Mesendoderm (in vitro differentiated cells): ENCODE data around the gene RAD23A.

Experiments used
- DNase-seq: peaks from one replicate; pipeline ENCODE4 v3.0.0; 2013
- H2AK5ac ChIP-seq: 2 replicates; pipeline ENCODE4 v1.6.1; 2013; ENCODE audit warnings: low read length, inconsistent platforms
- H2BK120ac ChIP-seq: 2 replicates; pipeline ENCODE4 v1.6.1; 2013; ENCODE audit warnings: low read depth, mild to moderate bottlenecking, low read length, moderate library complexity, mixed read lengths
- H2BK15ac ChIP-seq: replicated peaks from 2 replicates; pipeline ENCODE4 v1.6.1; 2013; ENCODE audit warnings: low read depth, mild to moderate bottlenecking, moderate library complexity
- H2BK5ac ChIP-seq: 2 replicates; pipeline ENCODE4 v1.6.1; 2013; ENCODE audit warnings: low read length, inconsistent platforms
- H3K18ac ChIP-seq: 2 replicates; pipeline ENCODE4 v1.6.1; 2013; ENCODE audit warnings: mild to moderate bottlenecking, low read length, mixed read lengths
- H3K23ac ChIP-seq: one replicate; pipeline ENCODE4 v1.6.1; 2013; ENCODE audit warnings: low read length
- H3K27ac ChIP-seq: 2 replicates; pipeline ENCODE4 v1.5.1; 2013; ENCODE audit warnings: low read depth, mild to moderate bottlenecking, inconsistent platforms, low read length, moderate library complexity
- H3K27me3 ChIP-seq: 2 replicates; pipeline ENCODE4 v1.6.1; 2013; ENCODE audit warnings: low read length, control low read depth, mild to moderate bottlenecking, inconsistent platforms; ENCODE audit not compliant: insufficient read depth, poor library complexity
- H3K36me3 ChIP-seq: 2 replicates; pipeline ENCODE4 v1.6.1; 2013; ENCODE audit warnings: low read length, inconsistent platforms; ENCODE audit not compliant: control insufficient read depth, insufficient read depth
- H3K4ac ChIP-seq: one replicate; pipeline ENCODE4 v1.6.1; 2013; ENCODE audit warnings: low read depth, mild to moderate bottlenecking, low read length, moderate library complexity
- H3K4me1 ChIP-seq: 2 replicates; pipeline ENCODE4 v1.6.1; 2013; ENCODE audit warnings: low read depth, low read length, inconsistent platforms; ENCODE audit not compliant: control insufficient read depth
- H3K4me2 ChIP-seq: 2 replicates; pipeline ENCODE4 v1.6.1; 2013; ENCODE audit warnings: low read length
- H3K4me3 ChIP-seq: 2 replicates; pipeline ENCODE4 v1.5.1; 2013; ENCODE audit warnings: mild to moderate bottlenecking, low read length
- H3K56ac ChIP-seq: one replicate; pipeline ENCODE4 v1.6.1; 2013; ENCODE audit warnings: low read length
- H3K79me1 ChIP-seq: 2 replicates; pipeline ENCODE4 v1.6.1; 2013; ENCODE audit warnings: low read length, inconsistent platforms
- H3K79me2 ChIP-seq: 2 replicates; pipeline ENCODE4 v1.6.1; 2013; ENCODE audit warnings: mild to moderate bottlenecking, low read length; ENCODE audit not compliant: control insufficient read depth, insufficient read depth
- H3K9ac ChIP-seq: 2 replicates; pipeline ENCODE4 v1.6.1; 2013; ENCODE audit warnings: low read length, inconsistent platforms
- H4K5ac ChIP-seq: one replicate; pipeline ENCODE4 v1.6.1; 2013; ENCODE audit warnings: low read length
- H4K8ac ChIP-seq: one replicate; pipeline ENCODE4 v1.6.1; 2013; ENCODE audit warnings: low read depth, mild to moderate bottlenecking, control low read depth, low read length, moderate library complexity
- WGBS: extraction: QIAGEN DNeasy Blood & Tissue Kit; methylation state at CpG from one replicate; pipeline ENCODE4 v1.1.7; 2013; ENCODE audit warnings: low lambda C conversion rate, missing lambda C conversion rate; ENCODE audit not compliant: insufficient coverage; ENCODE audit errors: extremely low coverage; 5-methylcytosine and 5-hydroxymethylcytosine counted together

Gene RAD23A

DNA sequence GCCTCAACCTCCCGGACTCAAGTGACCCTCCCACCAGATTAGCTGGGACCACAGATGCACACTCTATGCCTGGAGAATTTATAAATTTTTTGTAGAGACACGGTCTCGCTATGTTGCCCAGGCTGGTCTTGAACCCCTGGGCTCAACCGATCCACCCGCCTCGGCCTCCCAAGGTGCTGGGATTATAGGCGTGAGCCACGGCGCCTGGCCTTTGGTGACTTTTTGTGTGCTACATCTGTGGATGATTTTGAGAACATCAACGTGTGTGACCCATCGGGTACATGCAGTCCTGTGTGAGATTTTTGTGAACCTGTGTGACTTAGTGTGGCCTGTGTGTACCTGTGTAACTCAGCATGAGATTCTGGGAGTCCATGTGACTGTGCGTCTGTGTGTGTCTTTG is 41.1 kb downstream of the RAD23A start:
- H3K4me3 ChIP-seq: no peak overlapping the region
- no peak overlapping the region for H3K4ac ChIP-seq
- H3K9ac ChIP-seq: no peak overlapping the region
- no peak overlapping the region for H2BK5ac ChIP-seq
- H3K27ac ChIP-seq: no peak overlapping the region
- no peak overlapping the region for H4K5ac ChIP-seq
- H3K4me2 ChIP-seq: no peak overlapping the region
- no peak overlapping the region for H3K23ac ChIP-seq
- no peak overlapping the region for H2AK5ac ChIP-seq
- H3K79me1 ChIP-seq: no peaks in the 10 kb centered on the region
- H3K27me3 ChIP-seq: peaks cover 2% of the 10 kb centered on the region
- H3K56ac ChIP-seq: no peak overlapping the region
- no peaks in the 10 kb centered on the region for H3K4me1 ChIP-seq
- no peak overlapping the region for H3K18ac ChIP-seq
- no CpG with 5 or more reads among the region's 12 CpGs for WGBS
- no peaks in the 10 kb centered on the region for H3K36me3 ChIP-seq
- H4K8ac ChIP-seq: no peak overlapping the region
- no peak overlapping the region for H2BK120ac ChIP-seq
- no peak for DNase-seq
- no peaks in the 10 kb centered on the region for H3K79me2 ChIP-seq
- no peak overlapping the region for H2BK15ac ChIP-seq

DNA sequence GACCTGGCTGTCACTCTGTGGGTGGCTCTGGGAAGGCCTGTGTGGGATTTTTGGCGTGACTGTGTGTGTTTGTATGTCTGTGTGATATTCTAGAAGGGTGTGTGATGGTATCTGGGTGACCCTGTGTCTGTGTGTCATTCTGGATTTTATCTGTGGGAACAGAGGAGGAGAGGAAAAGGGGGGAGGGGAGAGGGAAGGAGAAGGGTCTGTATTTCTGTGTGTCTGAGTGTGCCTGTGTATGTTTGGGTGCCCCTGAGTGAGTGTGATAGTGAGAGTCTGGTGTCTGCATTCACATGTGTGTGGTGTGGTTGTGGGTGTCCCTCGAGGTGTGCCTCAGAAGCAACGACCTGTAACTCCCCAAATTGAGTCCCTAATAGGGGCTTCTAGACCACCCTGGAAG is 41.5 kb downstream of the RAD23A start:
- H3K27me3 ChIP-seq: peaks cover 2% of the 10 kb centered on the region
- no CpG with 5 or more reads among the region's 3 CpGs for WGBS

DNA sequence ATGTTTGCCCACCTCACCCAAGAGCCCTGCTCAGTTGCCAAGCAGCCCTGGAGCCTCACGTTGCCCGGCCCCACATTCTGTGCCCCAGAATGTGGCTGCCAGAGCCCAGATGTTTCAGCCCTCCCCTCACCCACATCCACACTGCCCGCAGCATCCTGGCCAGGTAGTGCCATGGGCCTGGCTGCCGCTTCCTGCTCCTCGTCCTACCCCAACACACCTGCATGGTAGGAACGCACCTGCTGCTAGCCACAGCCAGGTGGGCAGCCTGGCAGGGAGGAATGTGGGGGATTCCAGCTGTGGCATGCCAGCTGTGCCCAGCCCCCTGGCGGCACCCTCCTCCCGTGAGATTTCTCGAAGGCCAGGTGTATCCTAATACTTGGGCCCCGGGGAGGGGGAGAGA is 42.1 kb downstream of the RAD23A start:
- H3K23ac ChIP-seq: no peak overlapping the region
- no peaks in the 10 kb centered on the region for H3K4me1 ChIP-seq
- no peaks in the 10 kb centered on the region for H3K79me1 ChIP-seq
- H3K27me3 ChIP-seq: peaks cover 2% of the 10 kb centered on the region
- no CpG with 5 or more reads among the region's 10 CpGs for whole genome bisulfite sequencing
- no peak overlapping the region for H2BK120ac ChIP-seq
- no peak overlapping the region for H3K4me3 ChIP-seq
- no peaks in the 10 kb centered on the region for H3K79me2 ChIP-seq
- no peaks in the 10 kb centered on the region for H3K36me3 ChIP-seq
- H3K4ac ChIP-seq: no peak overlapping the region
- H2AK5ac ChIP-seq: no peak overlapping the region
- no peak overlapping the region for H2BK15ac ChIP-seq
- H3K4me2 ChIP-seq: no peak overlapping the region
- H4K5ac ChIP-seq: no peak overlapping the region
- no peak for DNase-seq
- H2BK5ac ChIP-seq: no peak overlapping the region
- no peak overlapping the region for H4K8ac ChIP-seq
- H3K56ac ChIP-seq: no peak overlapping the region
- no peak overlapping the region for H3K9ac ChIP-seq
- H3K18ac ChIP-seq: no peak overlapping the region
- H3K27ac ChIP-seq: no peak overlapping the region

More for the DNA sequence above, 41.5 kb downstream of the RAD23A start:
- Histone ChIP-seq H4K5ac (no peak overlapping the region), H3K4ac (no peak overlapping the region), H3K18ac (no peak overlapping the region), H4K8ac (no peak overlapping the region), H3K23ac (no peak overlapping the region), H3K79me1 (no peaks in the 10 kb centered on the region), H3K36me3 (no peaks in the 10 kb centered on the region), H2BK15ac (no peak overlapping the region), H2BK5ac (no peak overlapping the region), H2AK5ac (no peak overlapping the region), H3K9ac (no peak overlapping the region), H3K27ac (no peak overlapping the region), H2BK120ac (no peak overlapping the region), H3K79me2 (no peaks in the 10 kb centered on the region), H3K4me2 (no peak overlapping the region), H3K4me1 (no peaks in the 10 kb centered on the region), H3K4me3 (no peak overlapping the region), H3K56ac (no peak overlapping the region)
- no peak for DNase-seq

DNA sequence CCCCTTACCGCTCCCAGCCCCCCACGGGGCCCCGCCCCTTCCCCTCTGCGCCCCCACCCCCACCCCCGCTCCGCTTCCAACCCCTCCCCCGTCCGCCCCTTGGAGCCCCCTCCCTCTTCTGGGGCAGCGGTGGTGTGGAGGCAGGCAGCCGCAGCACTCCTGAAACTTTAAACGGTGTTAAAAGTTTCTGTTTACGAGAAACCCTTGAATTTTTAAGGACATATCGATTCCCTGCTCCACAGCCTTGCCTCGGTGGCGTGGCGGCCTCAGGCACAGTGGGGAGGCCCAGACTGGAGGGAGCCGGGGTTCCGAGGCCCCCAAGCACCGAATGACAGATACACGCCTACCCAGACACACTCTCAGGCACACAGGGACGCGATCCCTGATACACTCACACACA is 44.8 kb downstream of the RAD23A start:
- no peak overlapping the region for H3K18ac ChIP-seq
- no peak overlapping the region for H4K5ac ChIP-seq
- no peak overlapping the region for H3K4me2 ChIP-seq
- no peak overlapping the region for H2BK15ac ChIP-seq
- no peaks in the 10 kb centered on the region for H3K79me2 ChIP-seq
- no peak overlapping the region for H3K23ac ChIP-seq
- H3K4me1 ChIP-seq: no peaks in the 10 kb centered on the region
- no peak overlapping the region for H3K27ac ChIP-seq
- H2AK5ac ChIP-seq: no peak overlapping the region
- no peaks in the 10 kb centered on the region for H3K36me3 ChIP-seq
- H3K9ac ChIP-seq: no peak overlapping the region
- no peak overlapping the region for H2BK5ac ChIP-seq
- no peak overlapping the region for H2BK120ac ChIP-seq
- no peak for DNase-seq
- no peak overlapping the region for H4K8ac ChIP-seq
- H3K56ac ChIP-seq: no peak overlapping the region
- H3K79me1 ChIP-seq: no peaks in the 10 kb centered on the region
- no CpG with 5 or more reads among the region's 22 CpGs for WGBS
- H3K4me3 ChIP-seq: no peak overlapping the region
- H3K27me3 ChIP-seq: peaks cover 12% of the 10 kb centered on the region
- no peak overlapping the region for H3K4ac ChIP-seq

DNA sequence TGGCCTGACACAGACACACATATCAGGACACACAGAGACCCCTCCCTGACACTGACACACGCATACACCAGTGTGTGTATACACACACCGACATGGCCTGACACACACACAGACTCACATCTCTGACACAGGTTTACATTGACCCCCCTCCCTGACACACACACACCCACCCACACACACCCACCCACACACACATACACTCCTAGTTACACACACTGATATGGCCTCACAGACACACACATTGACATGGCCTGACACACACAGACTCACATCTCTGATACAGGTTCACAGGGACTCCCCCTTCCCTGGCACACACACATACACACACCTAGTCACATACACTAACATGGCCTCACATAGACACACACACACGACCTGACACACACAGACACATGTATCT is 45.2 kb downstream of the RAD23A start:
- Histone ChIP-seq H3K27ac (no peak overlapping the region), H3K9ac (no peak overlapping the region), H2AK5ac (no peak overlapping the region), H3K79me2 (no peaks in the 10 kb centered on the region), H3K4ac (no peak overlapping the region), H2BK120ac (no peak overlapping the region), H3K27me3 (peaks cover 11% of the 10 kb centered on the region), H3K4me1 (no peaks in the 10 kb centered on the region), H3K79me1 (no peaks in the 10 kb centered on the region), H4K5ac (no peak overlapping the region), H2BK15ac (no peak overlapping the region), H3K36me3 (no peaks in the 10 kb centered on the region), H3K23ac (no peak overlapping the region), H2BK5ac (no peak overlapping the region), H3K4me3 (no peak overlapping the region), H3K18ac (no peak overlapping the region), H4K8ac (no peak overlapping the region), H3K56ac (no peak overlapping the region), H3K4me2 (no peak overlapping the region)
- no CpG with 5 or more reads among the region's 3 CpGs for WGBS
- DNase-seq: no peak

DNA sequence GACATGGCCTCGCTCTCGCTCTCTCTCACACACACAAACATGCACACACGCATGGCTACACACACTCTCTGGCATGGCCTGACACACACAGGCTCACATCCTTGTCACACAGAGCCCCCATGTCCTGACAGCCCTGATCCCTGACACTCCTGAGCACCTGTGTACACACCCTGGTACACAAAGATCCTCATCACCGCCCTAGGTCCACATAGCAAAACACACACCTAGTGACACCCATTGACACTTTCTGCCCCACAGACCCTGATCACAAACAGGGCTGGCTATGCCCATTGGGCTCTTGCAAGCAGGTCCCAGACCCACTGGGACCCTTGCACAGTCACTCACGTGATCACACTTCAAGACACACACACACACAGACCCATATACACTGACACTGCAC is 45.6 kb downstream of the RAD23A start:
- peaks cover 16% of the 10 kb centered on the region for H3K27me3 ChIP-seq
- no peak overlapping the region for H3K23ac ChIP-seq

More for the DNA sequence above, 45.6 kb downstream of the RAD23A start:
- H3K79me2 ChIP-seq: no peaks in the 10 kb centered on the region
- H3K36me3 ChIP-seq: no peaks in the 10 kb centered on the region
- no peaks in the 10 kb centered on the region for H3K79me1 ChIP-seq
- H2BK120ac ChIP-seq: no peak overlapping the region
- no peak overlapping the region for H2AK5ac ChIP-seq
- H3K27ac ChIP-seq: no peak overlapping the region
- H3K9ac ChIP-seq: no peak overlapping the region
- H3K18ac ChIP-seq: no peak overlapping the region
- WGBS: no CpG with 5 or more reads among the region's 5 CpGs
- no peak overlapping the region for H3K4me2 ChIP-seq
- no peak for DNase-seq
- H4K5ac ChIP-seq: no peak overlapping the region
- no peak overlapping the region for H3K4ac ChIP-seq
- no peak overlapping the region for H3K56ac ChIP-seq
- no peak overlapping the region for H2BK15ac ChIP-seq
- H2BK5ac ChIP-seq: no peak overlapping the region
- no peak overlapping the region for H3K4me3 ChIP-seq
- H4K8ac ChIP-seq: no peak overlapping the region
- H3K4me1 ChIP-seq: no peaks in the 10 kb centered on the region
